ENCODE measurements around the gene ASPA. TPM values are rescaled to one million over a fixed set of nuclear protein-coding genes. Genes with fewer than 3 reads are reported as not detected.

Gene ASPA
- total and polyA plus RNA-seq, 2 of the 13 experiments (the other 11 are each of a cell fraction or from before 2014, with no cell fraction given), result not detected

- TF ChIP-seq GLMP (CRISPR knock-in tag; IDR thresholded peaks at IDR 0.05; ENCODE audit: borderline replicate concordance) (no peak), ZXDC (CRISPR knock-in tag; IDR thresholded peaks at IDR 0.05) (no peak), ZNF468 (CRISPR knock-in tag; IDR thresholded peaks at IDR 0.05) (no peak), KDM6A (CRISPR knock-in tag; IDR thresholded peaks at IDR 0.05; ENCODE audit: low read depth) (no peak), MIER2 (CRISPR knock-in tag; IDR thresholded peaks at IDR 0.05) (no peak), ZNF790 (CRISPR knock-in tag; IDR thresholded peaks at IDR 0.05; ENCODE audit: borderline replicate concordance) (no peak), EHMT2 (IDR thresholded peaks at IDR 0.05; ENCODE audit: borderline replicate concordance, low read depth, low read length) (no peak), NCOA1 (CRISPR knock-in tag; IDR thresholded peaks at IDR 0.05) (no peak), ZNF253 (CRISPR knock-in tag; IDR thresholded peaks at IDR 0.05; ENCODE audit: borderline replicate concordance) (no peak), ZBTB7B (CRISPR knock-in tag; IDR thresholded peaks at IDR 0.05) (no peak), RFXANK (CRISPR knock-in tag; IDR thresholded peaks at IDR 0.05) (no peak), RNF2 (conservative IDR thresholded peaks at IDR 0.05; ENCODE audit: low read depth) (no peak), NKX3-1 (CRISPR knock-in tag; IDR thresholded peaks at IDR 0.05) (no peak)
- DNase-seq (ENCODE audit: low spot score) (no peak), ATAC-seq (no peak), FAIRE-seq (no peak)
- no TSS peak for BruUV-seq (replicated peaks)
- Histone ChIP-seq H3K79me2 (ENCODE audit: insufficient read depth, low read length) (no peaks in the 10 kb centered on the region), H3K36me3 (replicated peaks in 1 of 2; ENCODE audit: control insufficient read depth in 1 of 2, insufficient read depth in 2 of 2, low read length in 2 of 2) (no peaks in the 10 kb centered on the region), H3K27me3 (ENCODE audit: control insufficient read depth in 1 of 2, insufficient read depth in 2 of 2, low read length in 2 of 2) (peaks cover 0 to 3% of the 10 kb centered on the region in 2 experiments; a peak in 1 of 5 replicates), H2AFZ (ENCODE audit: low read length) (no peak overlapping the region), H3K27ac (ENCODE audit: extremely low read length, insufficient read depth, low read length) (no peak overlapping the region), H3K9ac (ENCODE audit: insufficient read depth, low read depth, low read length) (no peak overlapping the region), H3K4me2 (ENCODE audit: low read depth, low read length) (no peak overlapping the region), H3K4me1 (ENCODE audit: insufficient read depth, low read length) (no peaks in the 10 kb centered on the region), H4K20me1 (ENCODE audit: insufficient read depth, low read length) (no peaks in the 10 kb centered on the region), H3K9me3 (ENCODE audit: low read length) (no peaks in the 10 kb centered on the region), H3K4me3 (replicated peaks in 1 of 3; ENCODE audit: insufficient read depth in 1 of 3, low read depth in 2 of 3, low read length in 3 of 3) (no peak overlapping the region)
- intact Hi-C loops (cut with micrococcal nuclease; ENCODE audit: unreplicated experiment), result no loop called here
- in situ Hi-C loops (cut with HindIII; ENCODE audit: extremely low pct_ligation_motif_present, low pct_unique_long_range_greater_than_20kb), result no loop called here
- WGBS (ENCODE audit: low lambda C conversion rate), result 55% methylated on average over 3 of the region's 3 CpGs
- POLR2A ChIA-PET, result no interaction called here
- CTCF ChIA-PET (ENCODE audit: low intra/inter-chr PET ratio, low total read pairs), result no interaction called here
These were observed 7.1 kb downstream of the ASPA start for GRCh38 chr17:3482852-3483251.
